HS-5 (cell line): Measurements from ENCODE around the gene ELP4.
"Not testable (repeated sequence)": the region's sequence is repeated elsewhere in the genome, so short reads cannot be mapped to it uniquely, and the experiment has no call there.

Experiments
- DNase-seq: peaks from one replicate; pipeline ENCODE4 v3.0.0-alpha.2; 2012; ENCODE audit warnings: low read depth

The ELP4 gene

GRCh38 chr11:31555938-31556337, 46.4 kb downstream of the ELP4 start:
- no peak for DNase-seq

- no peak for DNase-seq
Observed at GRCh38 chr11:31558001-31558400, 48.4 kb downstream of the ELP4 start.

GRCh38 chr11:31560842-31561476, 51.4 kb downstream of the ELP4 start:
- DNase-seq, result no peak

GRCh38 chr11:31564517-31564916, 55.0 kb downstream of the ELP4 start:
- not testable (repeated sequence) for DNase-seq

- DNase-seq, result not testable (repeated sequence)
Observed at GRCh38 chr11:31574133-31574532, 64.6 kb downstream of the ELP4 start.

- DNase-seq, result not testable (repeated sequence)
Observed at GRCh38 chr11:31575764-31576163, 66.2 kb downstream of the ELP4 start.

GRCh38 chr11:31579412-31579811, 69.8 kb downstream of the ELP4 start:
- not testable (repeated sequence) for DNase-seq

- no peak for DNase-seq
Observed at GRCh38 chr11:31582697-31583096, 73.1 kb downstream of the ELP4 start.

GRCh38 chr11:31598454-31598853, 88.9 kb downstream of the ELP4 start:
- DNase-seq, result no peak

- no peak for DNase-seq
Observed at GRCh38 chr11:31601635-31602282, 92.2 kb downstream of the ELP4 start.

- DNase-seq, result no peak
Observed at GRCh38 chr11:31606893-31607292, 97.3 kb downstream of the ELP4 start.

- DNase-seq, result no peak
Observed at GRCh38 chr11:31607914-31608313, 98.3 kb downstream of the ELP4 start.

- DNase-seq, result no peak
Observed at GRCh38 chr11:31608995-31609394, 99.4 kb downstream of the ELP4 start.

- DNase-seq, result no peak
Observed at GRCh38 chr11:31610544-31610943, 101.0 kb downstream of the ELP4 start.

- DNase-seq, result no peak
Observed at GRCh38 chr11:31617246-31617645, 107.7 kb downstream of the ELP4 start.

GRCh38 chr11:31619980-31620379, 110.4 kb downstream of the ELP4 start:
- DNase-seq, result no peak

GRCh38 chr11:31620434-31620833, 110.9 kb downstream of the ELP4 start:
- no peak for DNase-seq

GRCh38 chr11:31625868-31626267, 116.3 kb downstream of the ELP4 start:
- no peak for DNase-seq

- DNase-seq, result no peak
Observed at GRCh38 chr11:31628111-31628510, 118.5 kb downstream of the ELP4 start.

GRCh38 chr11:31636983-31637382, 127.4 kb downstream of the ELP4 start:
- no peak for DNase-seq

- DNase-seq, result no peak
Observed at GRCh38 chr11:31640611-31641010, 131.0 kb downstream of the ELP4 start.

GRCh38 chr11:31641477-31642062, 132.0 kb downstream of the ELP4 start:
- DNase-seq, result no peak

GRCh38 chr11:31643857-31644256, 134.3 kb downstream of the ELP4 start:
- peak; percentile 36 for DNase-seq

GRCh38 chr11:31645747-31646146, 136.2 kb downstream of the ELP4 start:
- DNase-seq, result peak; percentile 75
